Keratinocyte (primary cell): ENCODE data around the gene TOR1AIP1. TPM values are rescaled to one million over a fixed set of nuclear protein-coding genes. Genes with fewer than 3 reads are reported as not detected.
"Not testable (repeated sequence)": the region's sequence is repeated elsewhere in the genome, so short reads cannot be mapped to it uniquely, and the experiment has no call there.

Experiments
- DNase-seq: peaks from one replicate; pipeline ENCODE4 v3.0.0-alpha.2; 2011; ENCODE audit warnings: low read depth, missing footprints, low spot score
- FAIRE-seq: peaks from 2 replicates; lab custom pipeline; 2011; peaks lifted over from hg19 to GRCh38; lab: Jason Lieb, UNC
- H2AFZ ChIP-seq: 2 replicates; pipeline ENCODE4 v1.6.0; 2012; ENCODE audit warnings: low read length, control low read depth, inconsistent platforms; ENCODE audit not compliant: control insufficient read depth
- H3K27ac ChIP-seq: 2 replicates; pipeline ENCODE4 v1.5.1; 2011; ENCODE audit warnings: low read length; ENCODE audit not compliant: control insufficient read depth, insufficient read depth
- H3K27me3 ChIP-seq: 3 replicates; pipeline ENCODE4 v1.6.0; 2011; ENCODE audit warnings: low read length; ENCODE audit not compliant: control insufficient read depth, insufficient read depth; ENCODE audit errors: extremely low read depth
- H3K36me3 ChIP-seq, 2 experiments: 2 replicates in 1 of 2; 3 replicates in 1 of 2; pipeline ENCODE4 v1.5.1; 2011; ENCODE audit warnings: low read length in 2 of 2, mild to moderate bottlenecking in 1 of 2; ENCODE audit not compliant: control insufficient read depth in 2 of 2, insufficient read depth in 2 of 2; ENCODE audit errors: extremely low read depth in 1 of 2
- H3K4me1 ChIP-seq: 3 replicates; pipeline ENCODE4 v1.5.1; 2011; ENCODE audit warnings: low read length; ENCODE audit not compliant: control insufficient read depth, insufficient read depth; ENCODE audit errors: extremely low read depth
- H3K4me2 ChIP-seq: 3 replicates; pipeline ENCODE4 v1.6.0; 2011; ENCODE audit warnings: low read depth, low read length; ENCODE audit not compliant: control insufficient read depth, insufficient read depth; ENCODE audit errors: extremely low read depth
- H3K4me3 ChIP-seq, 3 experiments: fragments of 200-600 bp in 1 of 3; sonication (generic) in 1 of 3; 2 replicates in 2 of 3; 3 replicates in 1 of 3; pipeline ENCODE4 v1.5.1; 2011 to 2016; ENCODE audit warnings: low read length in 3 of 3, mild to moderate bottlenecking in 3 of 3, control low read depth in 2 of 3, inconsistent platforms in 1 of 3, low read depth in 1 of 3, mixed read lengths in 1 of 3, mixed run types in 1 of 3, moderate library complexity in 1 of 3; ENCODE audit not compliant: control insufficient read depth in 2 of 3, insufficient read depth in 2 of 3; ENCODE audit errors: extremely low read depth in 1 of 3
- H3K79me2 ChIP-seq: 2 replicates; pipeline ENCODE4 v1.6.0; 2012; ENCODE audit warnings: low read length; ENCODE audit not compliant: control insufficient read depth, insufficient read depth
- H3K9ac ChIP-seq: 3 replicates; pipeline ENCODE4 v1.6.0; 2011; ENCODE audit warnings: low read length; ENCODE audit not compliant: control insufficient read depth, insufficient read depth; ENCODE audit errors: extremely low read depth
- H3K9me1 ChIP-seq: 3 replicates; pipeline ENCODE4 v1.6.0; 2011; ENCODE audit warnings: low read length; ENCODE audit not compliant: control insufficient read depth, insufficient read depth; ENCODE audit errors: extremely low read depth
- H3K9me3 ChIP-seq: 2 replicates; pipeline ENCODE4 v1.5.1; 2012; ENCODE audit warnings: low read depth, low read length; ENCODE audit not compliant: control insufficient read depth
- H4K20me1 ChIP-seq: 3 replicates; pipeline ENCODE4 v1.6.0; 2011; ENCODE audit warnings: low read length; ENCODE audit not compliant: control insufficient read depth, insufficient read depth; ENCODE audit errors: extremely low read depth
- EZH2 ChIP-seq: IDR thresholded peaks from one replicate; pipeline ENCODE4 v1.6.1; 2012; ENCODE audit warnings: inconsistent platforms, mild to moderate bottlenecking, low read length, moderate library complexity
- dilution Hi-C: fragments of 300-500 bp; cut with MboI; formaldehyde crosslinking; loops from one replicate; pipeline ENCODE4 v1.7.0; 2020; ENCODE audit warnings: low sequenced_read_pairs; ENCODE audit not compliant: extremely low pct_ligation_motif_present
- polyA plus RNA-seq, 5 experiments: library from polyadenylated mRNA; depleted of rRNA in 3 of 5; stranded (reverse) in 3 of 5; stranded (forward) in 1 of 5; unstranded in 1 of 5; fragments of >200 nt; gene quantifications; 1 replicate in 1 of 5; 2 replicates in 3 of 5; 3 replicates in 1 of 5; pipeline versions ENCODE4 v1.2.1 to v1.2.3, GENCODE V29; 2011 to 2012; ENCODE audit warnings: missing spikeins in 2 of 5, low read depth in 1 of 5, low replicate concordance in 1 of 5
- TF ChIP-seq, protein P1 (sequence below), 3 experiments: IDR thresholded peaks in 1 of 3; conservative IDR thresholded peaks in 1 of 3; optimal IDR thresholded peaks in 1 of 3; 2 replicates in 2 of 3; 3 replicates in 1 of 3; pipeline versions ENCODE3 to v1.5.1; 2011; ENCODE audit warnings: low read length in 3 of 3, mild to moderate bottlenecking in 3 of 3, moderate library complexity in 2 of 3, control low read depth in 1 of 3, inconsistent platforms in 1 of 3; ENCODE audit not compliant: insufficient read depth in 2 of 3; ENCODE audit errors: extremely low read depth in 1 of 3

The TOR1AIP1 gene
- polyA plus RNA-seq, 1 donor (not counting 4 experiments of a cell fraction or from before 2014, with no cell fraction given): 50.0 TPM

DNA sequence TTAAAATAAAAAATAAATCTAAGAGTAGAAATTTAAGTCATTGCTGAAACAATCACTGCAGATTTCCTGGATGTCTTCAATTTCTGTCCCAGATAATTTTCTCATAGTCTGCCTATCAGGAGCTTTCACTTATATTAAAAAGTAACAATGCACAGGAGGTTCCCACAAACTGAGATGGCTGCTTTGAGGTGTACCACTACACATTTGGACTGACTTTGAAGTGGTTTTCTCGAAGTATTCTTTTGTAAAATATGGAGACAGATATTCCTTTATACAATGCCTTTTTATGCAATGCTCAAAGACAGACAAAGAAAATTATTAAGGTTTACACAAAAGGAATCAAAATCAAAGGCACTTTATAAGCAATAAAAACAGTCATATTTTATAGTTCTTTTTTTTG lies 29.0 kb upstream of the TOR1AIP1 start:
- Histone ChIP-seq H3K36me3 (peaks cover 24 to 25% of the 10 kb centered on the region in 2 experiments), H3K79me2 (no peaks in the 10 kb centered on the region), H2AFZ (no peak overlapping the region), H3K9ac (no peak overlapping the region), H3K27ac (no peak overlapping the region), H3K9me1 (no peaks in the 10 kb centered on the region), H3K27me3 (no peaks in the 10 kb centered on the region), H3K4me1 (no peaks in the 10 kb centered on the region), H3K9me3 (no peaks in the 10 kb centered on the region), H4K20me1 (peaks cover 2% of the 10 kb centered on the region), H3K4me3 (no peak overlapping the region), H3K4me2 (no peak overlapping the region)
- no peak for TF ChIP-seq EZH2
- TF ChIP-seq, protein P1, sequence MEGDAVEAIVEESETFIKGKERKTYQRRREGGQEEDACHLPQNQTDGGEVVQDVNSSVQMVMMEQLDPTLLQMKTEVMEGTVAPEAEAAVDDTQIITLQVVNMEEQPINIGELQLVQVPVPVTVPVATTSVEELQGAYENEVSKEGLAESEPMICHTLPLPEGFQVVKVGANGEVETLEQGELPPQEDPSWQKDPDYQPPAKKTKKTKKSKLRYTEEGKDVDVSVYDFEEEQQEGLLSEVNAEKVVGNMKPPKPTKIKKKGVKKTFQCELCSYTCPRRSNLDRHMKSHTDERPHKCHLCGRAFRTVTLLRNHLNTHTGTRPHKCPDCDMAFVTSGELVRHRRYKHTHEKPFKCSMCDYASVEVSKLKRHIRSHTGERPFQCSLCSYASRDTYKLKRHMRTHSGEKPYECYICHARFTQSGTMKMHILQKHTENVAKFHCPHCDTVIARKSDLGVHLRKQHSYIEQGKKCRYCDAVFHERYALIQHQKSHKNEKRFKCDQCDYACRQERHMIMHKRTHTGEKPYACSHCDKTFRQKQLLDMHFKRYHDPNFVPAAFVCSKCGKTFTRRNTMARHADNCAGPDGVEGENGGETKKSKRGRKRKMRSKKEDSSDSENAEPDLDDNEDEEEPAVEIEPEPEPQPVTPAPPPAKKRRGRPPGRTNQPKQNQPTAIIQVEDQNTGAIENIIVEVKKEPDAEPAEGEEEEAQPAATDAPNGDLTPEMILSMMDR (optimal IDR thresholded peaks at IDR 0.05 in 1 of 3, IDR thresholded peaks at IDR 0.05 in 1 of 3, conservative IDR thresholded peaks at IDR 0.05 in 1 of 3; ENCODE audit: extremely low read depth in 1 of 3, insufficient read depth in 2 of 3, low read length in 3 of 3): no peak
- no peak for FAIRE-seq
- no peak for DNase-seq
- dilution Hi-C loops: no loop called here

GRCh38 chr1:179855831-179856230 lies 26.3 kb upstream of the TOR1AIP1 start:
- peaks cover 17 to 21% of the 10 kb centered on the region in 2 experiments for H3K36me3 ChIP-seq
- H3K9me3 ChIP-seq, H3K79me2 ChIP-seq, H3K4me2 ChIP-seq, H2AFZ ChIP-seq, DNase-seq, H3K4me1 ChIP-seq, H3K27me3 ChIP-seq, H3K27ac ChIP-seq, H3K9ac ChIP-seq, H4K20me1 ChIP-seq, H3K9me1 ChIP-seq, dilution Hi-C loops, FAIRE-seq, H3K4me3 ChIP-seq: not testable (repeated sequence)

DNA sequence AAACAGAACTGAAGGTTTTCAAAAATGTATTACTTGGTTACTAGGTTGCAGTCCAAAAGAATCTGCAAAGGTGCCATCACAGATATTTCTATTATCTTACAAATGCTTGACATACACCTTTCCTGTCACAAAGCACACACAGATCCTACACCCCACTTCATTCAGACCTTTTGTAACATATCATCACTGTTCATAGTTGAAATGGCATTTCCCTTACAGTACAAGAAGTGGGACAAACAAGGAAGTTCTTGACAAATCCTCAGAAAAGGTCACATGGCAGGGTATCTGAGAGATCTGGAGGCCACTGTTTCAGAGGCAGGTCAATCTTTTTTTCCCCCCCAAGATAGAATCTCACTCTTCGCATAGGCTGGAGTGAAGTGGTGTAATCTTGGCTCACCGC lies 25.8 kb upstream of the TOR1AIP1 start:
- no peaks in the 10 kb centered on the region for H3K9me1 ChIP-seq
- dilution Hi-C loops: no loop called here
- H3K27ac ChIP-seq: no peak overlapping the region
- H3K9me3 ChIP-seq: no peaks in the 10 kb centered on the region
- peaks cover 2% of the 10 kb centered on the region for H4K20me1 ChIP-seq
- TF ChIP-seq, protein P1 (optimal IDR thresholded peaks at IDR 0.05 in 1 of 3, IDR thresholded peaks at IDR 0.05 in 1 of 3, conservative IDR thresholded peaks at IDR 0.05 in 1 of 3; ENCODE audit: extremely low read depth in 1 of 3, insufficient read depth in 2 of 3, low read length in 3 of 3): no peak
- no peak for TF ChIP-seq EZH2
- H2AFZ ChIP-seq: no peak overlapping the region
- H3K27me3 ChIP-seq: no peaks in the 10 kb centered on the region
- no peak overlapping the region for H3K4me2 ChIP-seq
- peaks cover 18 to 19% of the 10 kb centered on the region in 2 experiments for H3K36me3 ChIP-seq
- no peak overlapping the region for H3K4me3 ChIP-seq
- FAIRE-seq (no peak), DNase-seq (no peak)
- H3K4me1 ChIP-seq: no peaks in the 10 kb centered on the region
- H3K79me2 ChIP-seq: peaks cover 4% of the 10 kb centered on the region
- H3K9ac ChIP-seq: no peak overlapping the region
